Muscle layer of duodenum (tissue), 2 donors: ENCODE results near the gene ABLIM2.

Experiments
- H3K27ac ChIP-seq: one replicate; pipeline ENCODE4 v1.7.0; 2013; ENCODE audit warnings: mild to moderate bottlenecking, low read length
- H3K27me3 ChIP-seq: one replicate; pipeline ENCODE4 v1.7.0; 2013; ENCODE audit warnings: low read depth, mild to moderate bottlenecking, control low read depth, low read length
- H3K36me3 ChIP-seq, 2 donors: one replicate each; pipeline ENCODE4 v1.7.0; 2013; ENCODE audit warnings: low read length in 2 of 2, control low read depth in 1 of 2, mild to moderate bottlenecking in 1 of 2; ENCODE audit not compliant: insufficient read depth in 2 of 2, control insufficient read depth in 1 of 2
- H3K4me1 ChIP-seq, 2 donors: one replicate each; pipeline ENCODE4 v1.7.0; 2013; ENCODE audit warnings: low read length in 2 of 2, mild to moderate bottlenecking in 2 of 2, control low read depth in 1 of 2, moderate library complexity in 1 of 2; ENCODE audit not compliant: insufficient read depth in 2 of 2, control insufficient read depth in 1 of 2
- H3K4me3 ChIP-seq, 2 donors: one replicate each; pipeline ENCODE4 v1.7.0; 2013; ENCODE audit warnings: low read length in 2 of 2, low read depth in 1 of 2, mild to moderate bottlenecking in 1 of 2
- H3K9me3 ChIP-seq, 2 donors: one replicate each; pipeline ENCODE4 v1.7.0; 2013; ENCODE audit warnings: low read length in 2 of 2, control low read depth in 1 of 2, mild to moderate bottlenecking in 1 of 2; ENCODE audit not compliant: control insufficient read depth in 1 of 2
- donor health status: healthy.

Gene ABLIM2

DNA sequence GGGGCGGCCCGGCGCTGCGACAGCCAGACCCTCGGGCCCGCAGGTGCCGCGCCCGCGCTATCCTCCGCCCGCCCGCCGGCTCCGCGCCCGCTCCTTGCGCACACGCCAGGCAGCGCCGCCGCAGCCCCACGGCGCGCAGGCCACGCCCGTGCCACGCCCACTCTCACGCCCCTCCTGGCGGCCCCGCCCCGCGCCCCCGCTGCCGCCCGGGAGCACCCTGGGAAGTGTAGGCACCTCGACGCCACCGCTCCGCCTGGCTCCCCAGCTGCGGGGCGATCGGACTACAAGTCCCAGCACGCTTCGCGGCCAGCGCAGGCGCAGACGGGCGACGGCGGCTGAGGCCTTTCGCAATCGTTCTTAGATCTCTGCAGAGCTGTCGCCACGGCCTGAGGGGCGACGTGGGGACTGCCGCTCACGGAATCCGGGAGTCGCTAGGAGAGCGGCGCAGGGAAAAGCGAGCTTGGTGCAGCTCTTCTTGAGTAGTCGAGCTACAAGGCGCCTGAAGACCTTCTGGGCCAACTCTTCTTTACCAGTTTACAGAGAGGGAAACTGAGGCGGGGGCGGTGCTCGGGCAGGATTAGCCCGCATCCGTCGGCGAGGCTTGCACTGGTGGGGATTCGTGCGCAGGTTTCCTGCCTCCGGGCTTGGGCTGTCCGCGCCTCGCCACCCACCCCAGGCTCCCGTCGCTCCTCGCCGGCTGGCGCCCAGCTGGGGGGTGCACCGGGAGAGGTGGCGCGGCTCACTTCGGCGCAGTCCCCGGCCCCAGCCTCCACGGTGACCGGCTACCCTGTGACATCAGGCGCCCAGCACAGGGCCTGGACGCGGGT, at the start of gene ABLIM2:
ABLIM2 (minus strand) TSS at position 104 of the 827 bp plus-strand sequence. CDS start 124 bp downstream, outside the sequence.
- H3K9me3 ChIP-seq: no peaks in the 10 kb centered on the region
- H3K27me3 ChIP-seq: no peaks in the 10 kb centered on the region
- peak within 1 kb of the TSS; percentile 82 to 95 for H3K4me3 ChIP-seq
- peaks cover 0 to 25% of the 10 kb centered on the region in 2 donors for H3K4me1 ChIP-seq
- no peaks in the 10 kb centered on the region for H3K36me3 ChIP-seq
- H3K27ac ChIP-seq: no peak within 1 kb of the TSS

GRCh38 chr4:8207314-8207713, 48.7 kb upstream of the ABLIM2 start:
- Histone ChIP-seq H3K4me3 (no peak overlapping the region), H3K4me1 (no peaks in the 10 kb centered on the region), H3K9me3 (no peaks in the 10 kb centered on the region), H3K27ac (no peak overlapping the region), H3K27me3 (no peaks in the 10 kb centered on the region), H3K36me3 (no peaks in the 10 kb centered on the region)

- Histone ChIP-seq H3K4me3 (no peak overlapping the region), H3K27ac (no peak overlapping the region), H3K9me3 (no peaks in the 10 kb centered on the region), H3K27me3 (no peaks in the 10 kb centered on the region), H3K4me1 (peaks cover 7 to 8% of the 10 kb centered on the region in 2 donors), H3K36me3 (no peaks in the 10 kb centered on the region)
Observed at GRCh38 chr4:8205749-8206611, 47.4 kb upstream of the ABLIM2 start.

DNA sequence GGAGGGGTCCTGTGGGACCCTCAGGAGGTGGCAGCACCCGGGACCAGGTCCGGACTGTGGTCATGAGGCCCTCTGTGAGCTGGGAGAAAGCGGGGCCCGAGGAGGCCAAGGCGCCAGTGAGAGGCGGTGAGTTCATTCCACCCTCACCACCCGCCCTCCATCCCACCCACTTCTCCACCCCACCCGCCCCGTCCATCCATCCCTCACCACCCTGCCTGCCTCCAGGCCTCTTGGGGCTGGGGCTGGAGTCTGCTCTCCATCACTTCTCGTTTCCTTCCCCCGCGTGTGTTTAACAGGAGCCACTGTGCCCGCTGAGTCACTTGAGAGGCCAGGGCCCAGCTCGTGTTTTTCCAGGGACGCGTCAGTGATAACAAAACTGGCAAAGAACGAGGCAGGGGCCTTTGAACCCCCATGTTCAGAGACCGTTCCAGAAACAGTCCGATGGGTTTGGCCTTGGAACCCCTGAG, 46.7 kb upstream of the ABLIM2 start:
- Histone ChIP-seq H3K27me3 (no peaks in the 10 kb centered on the region), H3K4me1 (peaks cover 7 to 8% of the 10 kb centered on the region in 2 donors), H3K36me3 (no peaks in the 10 kb centered on the region), H3K4me3 (no peak overlapping the region), H3K9me3 (no peaks in the 10 kb centered on the region), H3K27ac (no peak overlapping the region)

- Histone ChIP-seq H3K9me3 (no peaks in the 10 kb centered on the region), H3K27me3 (no peaks in the 10 kb centered on the region), H3K27ac (no peak overlapping the region), H3K4me1 (peaks cover 7 to 10% of the 10 kb centered on the region in 2 donors), H3K4me3 (no peak overlapping the region), H3K36me3 (no peaks in the 10 kb centered on the region)
Observed at GRCh38 chr4:8204576-8205227, 46.1 kb upstream of the ABLIM2 start.

DNA sequence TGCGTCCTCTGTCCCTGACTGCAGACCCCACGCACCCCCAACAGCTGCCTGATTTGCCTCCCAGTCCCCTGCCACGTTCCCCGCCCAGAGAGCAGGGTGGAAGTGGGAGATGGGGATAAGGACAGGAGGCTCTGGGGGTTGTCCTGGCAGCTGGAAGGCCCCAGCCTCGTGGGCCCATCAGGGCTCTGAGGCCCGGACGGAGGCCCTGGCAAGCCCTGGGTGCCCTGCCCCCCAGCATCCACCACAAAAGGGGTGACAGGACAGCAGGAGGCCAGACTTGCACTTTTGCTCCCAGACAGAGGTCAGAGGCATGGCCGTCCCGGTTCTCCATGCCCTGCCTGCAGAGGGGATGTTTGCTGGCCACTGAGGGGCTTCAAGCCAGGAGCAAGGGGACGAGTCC, 45.2 kb upstream of the ABLIM2 start:
- H3K4me3 ChIP-seq: no peak overlapping the region
- peaks cover 8 to 19% of the 10 kb centered on the region in 2 donors for H3K4me1 ChIP-seq
- no peaks in the 10 kb centered on the region for H3K27me3 ChIP-seq

DNA sequence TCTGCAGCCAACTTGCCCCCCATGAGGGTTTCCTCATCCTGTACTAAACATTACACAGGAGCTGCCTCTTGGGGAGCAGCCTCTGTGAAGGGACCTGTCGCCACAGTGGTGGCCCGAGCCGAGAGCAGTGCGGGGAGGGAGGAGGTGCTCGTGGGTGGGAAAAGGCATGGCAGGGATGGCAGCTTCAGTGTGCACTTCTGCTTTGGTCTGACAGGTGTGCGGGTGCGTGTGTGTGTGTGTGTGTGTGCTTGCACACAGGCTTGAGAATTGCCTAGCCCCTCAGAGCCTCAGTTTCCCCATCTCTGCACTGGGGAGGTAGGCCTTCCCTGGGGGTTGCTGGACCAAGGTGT, 44.4 kb upstream of the ABLIM2 start:
- no peaks in the 10 kb centered on the region for H3K9me3 ChIP-seq

More for the DNA sequence above, 45.2 kb upstream of the ABLIM2 start:
- Histone ChIP-seq H3K36me3 (no peaks in the 10 kb centered on the region), H3K9me3 (no peaks in the 10 kb centered on the region), H3K27ac (no peak overlapping the region)

DNA sequence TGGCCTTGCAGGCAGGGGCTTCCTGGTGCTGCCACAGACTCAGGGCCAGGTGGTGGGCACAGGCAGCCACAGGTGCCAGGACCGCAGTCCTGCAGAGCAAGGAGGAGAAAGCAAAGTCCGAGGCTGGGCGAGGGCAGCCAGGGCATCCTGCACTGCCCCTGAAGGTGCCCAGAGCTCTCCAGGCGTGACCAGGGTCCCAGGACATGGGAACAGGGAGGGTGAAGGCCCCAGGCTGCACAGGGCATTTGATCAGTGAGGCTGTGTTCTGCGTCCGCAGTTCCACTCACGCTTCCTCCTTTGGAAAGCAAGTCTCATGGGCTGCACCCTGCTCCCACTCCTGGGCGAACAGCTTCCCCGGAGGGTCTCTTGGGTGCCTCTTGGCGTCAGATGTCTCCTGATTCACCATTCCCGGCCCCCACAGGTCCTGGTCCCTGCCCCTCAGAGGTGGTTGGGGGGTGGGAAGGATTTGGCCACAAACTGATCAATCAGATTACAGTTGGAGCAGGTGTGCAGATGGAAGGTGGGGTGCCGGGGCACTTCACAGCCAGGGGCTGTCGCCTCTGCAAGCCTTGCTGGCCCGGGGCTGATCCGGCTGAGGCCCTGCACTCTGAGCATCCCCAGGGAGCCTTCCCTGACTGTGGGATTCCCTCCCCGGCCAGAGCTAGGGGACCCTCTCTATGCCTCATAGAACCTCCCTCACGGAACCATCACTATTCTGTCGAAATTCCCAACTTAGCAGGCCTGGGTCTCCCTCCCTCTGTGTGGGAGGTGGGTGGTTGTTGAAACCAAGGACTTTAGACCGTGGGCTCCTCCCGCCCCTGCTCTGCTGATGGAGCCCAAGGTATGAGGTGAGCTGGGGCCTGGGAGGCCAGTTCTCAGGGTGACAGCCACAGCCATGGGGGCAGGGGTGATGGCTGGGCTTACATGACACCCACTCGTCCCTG, 43.8 kb upstream of the ABLIM2 start:
- no peaks in the 10 kb centered on the region for H3K36me3 ChIP-seq
- no peaks in the 10 kb centered on the region for H3K27me3 ChIP-seq
- no peaks in the 10 kb centered on the region for H3K9me3 ChIP-seq
- peak overlapping the region in 1 of 2 donors; percentile 52 for H3K4me3 ChIP-seq
- H3K4me1 ChIP-seq: peaks cover 11 to 28% of the 10 kb centered on the region in 2 donors
- no peak overlapping the region for H3K27ac ChIP-seq

More for the DNA sequence above, 44.4 kb upstream of the ABLIM2 start:
- H3K4me1 ChIP-seq: peaks cover 11 to 27% of the 10 kb centered on the region in 2 donors
- no peaks in the 10 kb centered on the region for H3K36me3 ChIP-seq
- H3K27ac ChIP-seq: no peak overlapping the region
- H3K27me3 ChIP-seq: no peaks in the 10 kb centered on the region
- no peak overlapping the region for H3K4me3 ChIP-seq

GRCh38 chr4:8201321-8201781, 42.7 kb upstream of the ABLIM2 start:
- no peaks in the 10 kb centered on the region for H3K27me3 ChIP-seq
- peak overlapping the region; percentile 43 for H3K27ac ChIP-seq
- H3K36me3 ChIP-seq: no peaks in the 10 kb centered on the region
- peaks cover 11 to 28% of the 10 kb centered on the region in 2 donors for H3K4me1 ChIP-seq
- peak overlapping the region; percentile 52 to 59 for H3K4me3 ChIP-seq
- H3K9me3 ChIP-seq: no peaks in the 10 kb centered on the region

GRCh38 chr4:8200302-8200975, 41.8 kb upstream of the ABLIM2 start:
- H3K4me1 ChIP-seq: peaks cover 11 to 28% of the 10 kb centered on the region in 2 donors
- peak overlapping the region; percentile 62 for H3K27ac ChIP-seq
- H3K36me3 ChIP-seq: no peaks in the 10 kb centered on the region
- peak overlapping the region; percentile 52 to 59 for H3K4me3 ChIP-seq
- H3K9me3 ChIP-seq: no peaks in the 10 kb centered on the region
- no peaks in the 10 kb centered on the region for H3K27me3 ChIP-seq
